ENCODE measurements around the gene ACTN4. TPM values are rescaled to one million over a fixed set of nuclear protein-coding genes. Genes with fewer than 3 reads are reported as not detected.
A peak's percentile ranks its signal among the peaks of the same experiment; 100 is the strongest.

ACTN4 gene
- total and polyA plus RNA-seq, 5 experiments from 2014 or later, result 3.2 to 57.6 (median 8.5) TPM

DNA sequence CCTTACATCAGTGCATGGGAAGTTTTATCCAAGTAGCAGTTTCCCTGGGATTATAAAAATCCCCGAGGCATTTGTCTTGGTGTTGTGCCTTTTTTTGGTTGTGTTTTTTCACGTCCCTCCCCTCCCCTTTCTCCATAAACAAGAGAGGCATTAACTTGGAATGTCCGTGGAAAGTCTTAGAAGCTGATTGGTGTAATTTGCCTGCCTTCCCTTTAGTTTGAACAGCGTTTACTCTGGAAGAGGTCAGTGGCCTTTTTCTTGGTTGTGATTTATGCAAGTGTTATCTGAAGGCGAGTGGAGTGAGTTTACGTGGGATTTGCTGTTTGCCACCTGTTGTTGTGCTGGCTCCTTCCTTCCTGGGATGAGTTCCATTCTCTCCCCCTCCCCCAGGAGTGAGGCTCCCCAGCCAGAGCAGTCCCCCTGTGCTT, 7.2 kb downstream of the ACTN4 start:
- ATAC-seq, result no peak
- Mint-ChIP-seq H3K27me3 (peaks cover 8 to 83% (median 42%) of the 10 kb centered on the region in 5 donors), H3K4me1 (peaks cover 16 to 93% (median 50%) of the 10 kb centered on the region in 4 donors), H3K9me3 (no peaks in the 10 kb centered on the region), H3K36me3 (peaks cover 6 to 8% (median 8%) of the 10 kb centered on the region in 3 donors), H3K4me3 (peak overlapping the region in 2 of 10 donors; percentile 4 to 38), H3K27ac (peak overlapping the region in 2 of 10 donors; percentile 33 to 45)
- POLR2A ChIA-PET, result no interaction called here
- no peak for DNase-seq

DNA sequence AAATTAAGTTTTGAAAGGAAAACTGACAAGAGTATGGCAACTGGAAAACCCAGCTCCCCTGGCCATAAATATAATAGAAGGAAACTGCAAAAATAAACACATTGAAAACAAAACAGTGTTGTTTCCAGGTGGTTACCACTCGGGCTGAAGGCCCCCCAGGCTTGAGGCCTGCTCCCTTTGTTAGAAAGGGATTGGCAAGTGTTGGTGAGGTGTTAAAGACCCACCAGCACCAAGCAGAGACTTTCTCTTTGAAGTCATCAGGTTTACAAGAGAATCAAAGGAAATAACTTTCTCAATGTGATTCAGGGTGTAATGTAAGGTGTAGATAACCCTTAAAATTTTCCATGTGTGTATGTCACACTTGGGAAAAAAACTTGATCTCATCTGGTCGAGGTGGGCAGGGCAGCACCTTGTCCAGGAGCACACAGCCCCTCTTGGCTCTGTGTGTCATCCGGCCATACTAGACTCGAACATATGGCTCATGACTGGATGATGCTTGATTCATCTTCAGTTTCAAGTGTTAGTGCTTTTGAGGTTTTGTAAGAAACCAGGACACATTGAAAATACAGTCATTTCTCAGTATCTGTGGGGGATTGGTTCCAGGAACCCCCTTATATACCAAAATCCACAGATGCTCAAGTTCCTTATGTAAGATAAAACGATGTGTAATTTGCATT, 7.8 kb downstream of the ACTN4 start:
- POLR2A ChIA-PET, result interaction anchor here (0.6 to 1.6 kb wide), 2 partner anchors 117 to 1761 kb away, joined by 3 to 5 read pairs; no protein-coding TSS in a partner anchor
- Mint-ChIP-seq H3K36me3 (peaks cover 6 to 8% (median 8%) of the 10 kb centered on the region in 3 donors), H3K27me3 (peaks cover 8 to 82% (median 41%) of the 10 kb centered on the region in 5 donors), H3K4me3 (peak overlapping the region in 8 of 10 donors; percentile 22 to 74 (median 56)), H3K27ac (peak overlapping the region in 4 of 10 donors; percentile 57 to 83 (median 72)), H3K9me3 (no peaks in the 10 kb centered on the region), H3K4me1 (peaks cover 16 to 92% (median 49%) of the 10 kb centered on the region in 4 donors)
- no peak for ATAC-seq
- DNase-seq, result peak in 1 of 10 donors; percentile 10

- Mint-ChIP-seq H3K27ac (peak overlapping the region in 7 of 10 donors; percentile 27 to 91 (median 57)), H3K27me3 (peaks cover 12 to 82% (median 47%) of the 10 kb centered on the region in 5 donors)
- POLR2A ChIA-PET, result interaction anchor here (0.5 to 1.7 kb wide), 9 partner anchors 9 to 282 kb away, joined by 3 to 15 read pairs (median 4); partner anchors contain the start of genes ACTN4, EIF3K, HNRNPL and PSMD8
Observed at GRCh38 chr19:38656171-38656981, 8.9 kb downstream of the ACTN4 start.

GRCh38 chr19:38657633-38658222, 10.3 kb downstream of the ACTN4 start:
- Mint-ChIP-seq H3K4me3 (peak overlapping the region in 7 of 10 donors; percentile 13 to 59 (median 40)), H3K36me3 (peaks cover 11 to 28% (median 12%) of the 10 kb centered on the region in 3 donors), H3K27me3 (peaks cover 12 to 79% (median 43%) of the 10 kb centered on the region in 5 donors), H3K27ac (peak overlapping the region in 8 of 10 donors; percentile 22 to 87 (median 58)), H3K4me1 (peaks cover 18 to 80% (median 48%) of the 10 kb centered on the region in 4 donors), H3K9me3 (no peaks in the 10 kb centered on the region)
- DNase-seq (peak in 2 of 10 donors; percentile 14 to 28), ATAC-seq (no peak)
- POLR2A ChIA-PET, result interaction anchor here (1.4 to 1.7 kb wide), 4 partner anchors 9 to 283 kb away, joined by 3 to 15 read pairs (median 5); partner anchors contain the start of genes ACTN4 and PSMD8

More at GRCh38 chr19:38656171-38656981, 8.9 kb downstream of the ACTN4 start:
- peaks cover 12 to 17% (median 12%) of the 10 kb centered on the region in 3 donors for H3K36me3 Mint-ChIP-seq
- H3K4me3 Mint-ChIP-seq, result peak overlapping the region; percentile 28 to 75 (median 65)
- no peaks in the 10 kb centered on the region for H3K9me3 Mint-ChIP-seq
- peak in 8 of 10 donors; percentile 60 to 92 (median 76) for DNase-seq
- H3K4me1 Mint-ChIP-seq, result peaks cover 18 to 85% (median 49%) of the 10 kb centered on the region in 4 donors
- ATAC-seq, result peak; percentile 94 to 100

- peaks cover 20 to 80% (median 53%) of the 10 kb centered on the region in 4 donors for H3K4me1 Mint-ChIP-seq
- H3K36me3 Mint-ChIP-seq, result peaks cover 9 to 31% (median 11%) of the 10 kb centered on the region in 3 donors
- peak overlapping the region in 3 of 10 donors; percentile 16 to 60 (median 28) for H3K27ac Mint-ChIP-seq
- no peaks in the 10 kb centered on the region for H3K9me3 Mint-ChIP-seq
- peaks cover 11 to 80% (median 42%) of the 10 kb centered on the region in 5 donors for H3K27me3 Mint-ChIP-seq
- POLR2A ChIA-PET, result interaction anchor here (0.5 kb wide), 1 partner anchor 104 kb away, joined by 5 read pairs; no protein-coding TSS in a partner anchor
- DNase-seq (no peak), ATAC-seq (no peak)
- H3K4me3 Mint-ChIP-seq, result peak overlapping the region in 1 of 10 donors; percentile 14
Observed at GRCh38 chr19:38658462-38659306, 11.2 kb downstream of the ACTN4 start.

GRCh38 chr19:38660724-38661123, 13.3 kb downstream of the ACTN4 start:
- Mint-ChIP-seq H3K27me3 (peaks cover 13 to 77% (median 40%) of the 10 kb centered on the region in 5 donors), H3K36me3 (peaks cover 5 to 30% (median 8%) of the 10 kb centered on the region in 3 donors)
- POLR2A ChIA-PET, result no interaction called here

DNA sequence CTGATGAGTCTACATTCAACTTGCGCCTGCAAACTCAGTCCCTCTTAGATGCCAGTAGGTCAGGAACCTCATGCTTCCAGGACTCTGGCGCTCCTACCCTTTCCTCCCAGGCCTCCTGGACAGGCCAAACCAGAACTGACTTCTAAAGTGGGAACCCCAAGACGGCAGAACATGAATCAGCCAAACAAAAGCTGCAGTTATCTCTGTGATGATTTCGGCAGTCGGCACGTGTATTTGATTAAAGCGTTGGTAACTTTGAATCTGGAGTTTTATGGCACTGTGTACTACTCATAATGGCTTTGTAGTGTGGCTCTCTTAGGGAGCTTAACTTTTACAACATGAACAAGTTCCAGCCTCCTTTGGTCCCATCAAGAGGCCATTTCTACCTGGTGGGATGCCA, 13.7 kb downstream of the ACTN4 start:
- Mint-ChIP-seq H3K36me3 (peaks cover 5 to 30% (median 8%) of the 10 kb centered on the region in 3 donors), H3K9me3 (no peaks in the 10 kb centered on the region), H3K4me3 (no peak overlapping the region), H3K27ac (no peak overlapping the region), H3K4me1 (peaks cover 27 to 81% (median 54%) of the 10 kb centered on the region in 4 donors), H3K27me3 (peaks cover 13 to 81% (median 44%) of the 10 kb centered on the region in 5 donors)
- DNase-seq, result no peak
- POLR2A ChIA-PET, result no interaction called here
- ATAC-seq, result no peak

More at GRCh38 chr19:38660724-38661123, 13.3 kb downstream of the ACTN4 start:
- Mint-ChIP-seq H3K4me1 (peaks cover 27 to 81% (median 55%) of the 10 kb centered on the region in 4 donors), H3K27ac (peak overlapping the region in 1 of 10 donors; percentile 66), H3K4me3 (no peak overlapping the region), H3K9me3 (no peaks in the 10 kb centered on the region)
- no peak for DNase-seq
- ATAC-seq, result no peak

DNA sequence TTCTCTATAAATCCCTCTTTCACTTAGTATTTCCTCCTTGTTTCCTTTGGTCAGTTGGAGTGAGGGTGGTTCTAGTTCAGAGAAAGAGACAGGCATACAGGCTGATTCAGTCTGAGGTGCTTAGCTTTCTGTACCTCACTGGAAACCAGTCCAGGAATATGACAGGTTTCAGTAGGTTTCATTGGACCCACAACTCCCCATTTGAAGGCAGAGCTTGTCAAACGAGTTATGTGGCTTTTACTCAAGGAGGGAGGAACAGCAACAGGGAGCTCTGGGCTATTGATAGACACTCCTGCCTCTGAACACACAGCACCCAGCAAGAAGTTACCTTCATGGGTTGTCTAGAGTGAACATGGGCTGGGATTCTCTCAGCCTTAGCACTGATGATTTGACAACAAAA, 14.5 kb downstream of the ACTN4 start:
- ATAC-seq (no peak), DNase-seq (no peak)
- H3K27me3 Mint-ChIP-seq, result peaks cover 13 to 85% (median 46%) of the 10 kb centered on the region in 5 donors
- POLR2A ChIA-PET, result interaction anchor here (0.7 to 1.3 kb wide), 2 partner anchors 43 to 243 kb away, joined by 3 read pairs; partner anchors contain the start of gene EIF3K
- H3K4me3 Mint-ChIP-seq, result no peak overlapping the region
- H3K27ac Mint-ChIP-seq, result peak overlapping the region in 2 of 10 donors; percentile 16 to 36
- H3K36me3 Mint-ChIP-seq, result peaks cover 5 to 30% (median 8%) of the 10 kb centered on the region in 3 donors
- peaks cover 28 to 81% (median 54%) of the 10 kb centered on the region in 4 donors for H3K4me1 Mint-ChIP-seq
- H3K9me3 Mint-ChIP-seq, result no peaks in the 10 kb centered on the region

DNA sequence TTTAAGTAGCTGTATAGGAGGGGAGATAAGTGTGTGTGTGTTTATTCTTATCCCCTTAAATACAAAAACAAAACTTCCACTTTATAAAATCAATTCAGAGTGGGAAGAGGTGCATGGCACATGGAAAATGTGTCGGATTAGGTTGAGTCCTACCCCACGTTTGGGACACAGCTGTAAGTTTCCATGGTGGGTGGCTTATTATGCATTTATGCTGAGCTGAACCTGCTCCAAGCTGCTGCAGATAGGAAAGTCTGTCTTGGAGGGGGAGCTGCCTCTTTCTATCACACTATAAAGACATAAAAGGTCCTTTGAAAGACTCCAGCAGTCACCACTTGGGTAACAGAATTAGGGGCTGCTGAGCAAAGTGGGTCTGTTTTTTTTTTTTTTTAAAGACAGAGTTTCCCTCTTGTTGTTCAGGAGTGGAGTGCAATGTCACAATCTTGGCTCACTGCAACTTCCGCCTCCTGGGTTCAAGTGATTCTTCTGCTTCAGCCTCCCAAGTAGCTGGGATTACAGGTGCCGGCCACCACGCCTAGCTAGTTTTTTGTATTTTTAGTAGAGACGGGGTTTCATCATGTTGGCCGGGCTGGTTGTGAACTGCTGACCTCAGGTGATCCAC, 15.2 kb downstream of the ACTN4 start:
- POLR2A ChIA-PET, result interaction anchor here (0.7 to 1.3 kb wide), 2 partner anchors 44 to 244 kb away, joined by 3 read pairs; partner anchors contain the start of gene EIF3K
- H3K9me3 Mint-ChIP-seq, result no peaks in the 10 kb centered on the region
- H3K4me1 Mint-ChIP-seq, result peaks cover 28 to 81% (median 52%) of the 10 kb centered on the region in 4 donors

DNA sequence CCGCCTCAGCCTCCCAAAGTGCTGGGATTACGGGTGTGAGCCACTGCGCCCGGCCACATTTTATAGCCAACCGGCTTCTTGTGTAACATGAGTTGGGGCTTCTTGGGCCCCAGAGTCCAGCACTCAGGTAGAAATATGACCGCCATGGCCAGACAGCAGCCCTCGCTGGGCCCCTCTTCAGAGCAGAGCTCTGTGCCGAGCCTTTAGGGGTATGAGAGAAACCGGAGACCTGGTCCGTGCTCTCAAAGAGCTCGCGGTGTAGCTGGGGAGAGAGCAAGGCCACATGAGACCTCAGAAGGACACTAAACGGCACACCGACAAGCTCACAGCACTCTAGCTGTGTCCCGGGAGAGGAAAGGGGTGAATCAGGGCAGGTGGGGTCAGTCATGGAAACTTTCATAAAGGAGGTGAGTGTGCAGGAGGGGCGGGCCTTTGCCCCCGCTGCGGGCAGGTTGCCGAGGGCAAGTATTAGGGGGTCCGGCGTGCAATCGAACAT, 15.8 kb downstream of the ACTN4 start:
- Mint-ChIP-seq H3K27ac (peak overlapping the region in 2 of 10 donors; percentile 40 to 62), H3K27me3 (peaks cover 13 to 84% (median 40%) of the 10 kb centered on the region in 5 donors), H3K36me3 (peaks cover 5 to 30% (median 10%) of the 10 kb centered on the region in 3 donors), H3K9me3 (no peaks in the 10 kb centered on the region), H3K4me1 (peaks cover 29 to 81% (median 49%) of the 10 kb centered on the region in 4 donors), H3K4me3 (peak overlapping the region in 2 of 10 donors; percentile 32 to 58)
- ATAC-seq, result no peak
- no peak for DNase-seq
- POLR2A ChIA-PET, result interaction anchor here (0.6 to 1.3 kb wide), 3 partner anchors 10 to 58 kb away, joined by 3 read pairs; partner anchors contain the start of gene EIF3K

More for the DNA sequence above, 15.2 kb downstream of the ACTN4 start:
- Mint-ChIP-seq H3K4me3 (no peak overlapping the region), H3K27me3 (peaks cover 13 to 84% (median 45%) of the 10 kb centered on the region in 5 donors), H3K36me3 (peaks cover 5 to 30% (median 9%) of the 10 kb centered on the region in 3 donors), H3K27ac (peak overlapping the region in 2 of 10 donors; percentile 16 to 25)
- ATAC-seq (no peak), DNase-seq (no peak)

All from naive thymus-derived CD8-positive, alpha-beta T cell (primary cell).